GM18505 (cell line): ENCODE measurements around the gene PKHD1.
A peak's percentile ranks its signal among the peaks of the same experiment; 100 is the strongest.

Experiments used
- ATAC-seq: cut with Tn5 transposase; IDR thresholded peaks from one replicate; pipeline ENCODE4 v1.9.1; 2021; ENCODE audit not compliant: unreplicated experiment
- POLR2A ChIP-seq: IDR thresholded peaks from 4 replicates; pipeline ENCODE4 v1.6.1; 2011; ENCODE audit warnings: borderline replicate concordance; ENCODE audit not compliant: insufficient read depth, insufficient read length; ENCODE audit errors: extremely low read depth

PKHD1 gene

GRCh38 chr6:52077180-52077884 lies 10.1 kb downstream of the PKHD1 start:
- no peak for TF ChIP-seq POLR2A
- ATAC-seq: no peak

DNA sequence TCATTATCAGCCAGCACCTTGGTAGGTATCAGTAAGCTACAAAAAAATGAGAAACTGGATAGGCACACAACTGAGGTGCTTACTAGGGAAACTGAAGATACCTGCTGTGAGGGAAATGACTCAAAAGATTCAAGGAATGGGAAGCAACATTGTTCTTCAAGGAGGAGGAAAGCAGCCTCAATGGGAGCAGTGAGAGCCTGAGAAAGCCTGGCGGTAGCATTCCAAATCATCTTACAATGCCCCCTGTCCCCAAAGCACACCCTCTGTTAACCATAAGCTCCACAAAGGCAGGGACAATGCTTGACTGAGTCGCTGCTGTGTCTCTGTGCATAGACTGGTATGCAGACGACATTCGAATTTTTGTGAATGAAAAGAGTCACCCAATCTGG lies 10.6 kb downstream of the PKHD1 start:
- no peak for ATAC-seq
- TF ChIP-seq POLR2A: no peak

- no peak for ATAC-seq
- no peak for TF ChIP-seq POLR2A
Measured at GRCh38 chr6:52074716-52075115, 12.7 kb downstream of the PKHD1 start.

DNA sequence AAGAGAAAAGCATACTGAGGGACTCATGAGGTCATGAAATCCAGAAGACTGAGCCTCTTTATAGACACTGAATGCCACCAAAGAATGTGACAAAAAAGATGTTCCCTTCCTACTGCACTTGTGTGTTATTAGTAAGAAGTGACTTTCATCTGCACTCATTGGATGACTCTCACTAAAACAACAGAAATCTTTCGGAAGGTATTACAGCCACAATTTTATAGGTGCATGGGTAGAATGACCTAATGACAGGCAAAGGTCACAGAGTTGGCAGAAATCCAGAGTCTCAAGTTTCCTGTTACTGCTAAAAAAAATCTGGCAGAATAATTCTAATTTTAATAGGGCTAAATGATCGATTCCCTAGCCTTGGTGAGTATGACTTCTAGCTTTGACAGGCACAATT lies 13.3 kb downstream of the PKHD1 start:
- no peak for ATAC-seq
- no peak for TF ChIP-seq POLR2A

DNA sequence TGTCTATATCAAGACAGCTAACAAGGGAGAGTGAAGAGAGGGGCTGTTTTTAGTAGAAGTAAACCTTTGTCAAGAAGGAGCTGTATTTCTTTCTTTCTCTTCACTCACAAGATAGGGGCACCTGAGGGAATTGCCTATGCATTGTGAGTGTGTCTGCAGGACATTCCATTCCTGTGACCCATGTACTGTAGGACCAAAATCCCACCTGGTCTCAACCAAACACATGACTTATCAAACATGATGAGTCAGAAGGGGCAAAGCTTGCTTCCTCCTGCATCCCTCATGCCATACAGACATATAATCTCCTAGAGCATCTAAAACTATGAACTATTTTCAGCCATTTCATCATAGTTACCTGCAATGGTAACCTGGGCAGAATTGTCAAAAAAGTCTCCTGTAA lies 21.8 kb downstream of the PKHD1 start:
- ATAC-seq: no peak
- no peak for TF ChIP-seq POLR2A

DNA sequence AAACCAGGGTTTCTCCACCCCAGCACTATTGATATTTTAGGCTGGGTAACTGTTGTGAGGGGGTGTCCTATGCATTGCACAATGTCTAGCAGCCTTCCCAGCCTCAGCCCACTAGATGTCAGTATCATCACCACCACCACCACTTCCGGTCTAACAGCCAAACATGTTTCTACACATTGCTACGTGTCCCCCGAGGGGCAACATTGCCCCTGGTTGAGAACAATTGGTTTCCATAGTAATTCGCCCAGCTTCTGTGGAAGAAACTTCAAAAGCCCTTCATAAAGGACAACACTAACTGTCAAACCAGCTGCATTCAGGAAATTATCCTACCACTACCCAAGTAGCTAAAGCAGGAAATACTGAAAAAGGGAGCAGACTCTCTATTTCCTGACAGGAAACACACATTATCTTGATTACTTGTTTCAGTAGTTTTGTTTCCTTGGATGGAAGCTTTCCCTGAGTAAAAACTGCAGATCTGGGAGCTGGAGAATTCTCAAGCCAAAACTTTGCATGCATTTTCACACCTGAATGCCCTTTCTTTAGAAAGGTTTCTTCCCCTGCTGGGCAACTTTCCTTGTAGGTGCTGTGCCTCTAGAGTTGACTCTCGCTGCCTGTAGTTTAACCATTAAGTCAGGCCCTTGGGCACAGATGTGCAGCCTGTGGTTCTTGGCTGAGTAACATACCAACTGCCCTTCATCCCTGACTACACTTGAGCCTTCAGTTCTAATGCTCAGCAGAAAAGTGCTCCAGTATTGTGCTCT lies 23.6 kb downstream of the PKHD1 start:
- ATAC-seq: peak; percentile 97
- TF ChIP-seq POLR2A: no peak

- TF ChIP-seq POLR2A: no peak
- ATAC-seq: no peak
Measured at GRCh38 chr6:52061481-52061880, 25.9 kb downstream of the PKHD1 start.

DNA sequence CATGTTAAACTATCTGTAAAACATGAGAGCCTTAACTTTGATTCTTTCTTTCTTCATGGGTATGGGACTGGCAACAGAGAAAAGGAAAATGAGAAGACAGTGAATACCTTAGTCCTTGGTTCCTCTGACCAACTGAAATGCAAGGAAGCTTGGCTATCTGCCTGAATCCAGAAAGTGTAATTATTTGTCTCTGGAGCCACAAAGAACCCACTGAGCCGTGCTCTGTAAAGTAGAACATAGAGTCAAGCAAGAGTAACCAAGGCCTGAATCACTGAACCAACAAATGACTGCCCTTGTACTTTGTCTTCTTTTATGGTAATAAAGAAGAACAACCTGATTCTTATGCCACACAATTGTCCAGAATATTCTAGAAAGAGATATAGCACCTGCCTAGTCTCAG lies 27.6 kb downstream of the PKHD1 start:
- no peak for ATAC-seq

GRCh38 chr6:52055451-52055850 lies 32.0 kb downstream of the PKHD1 start:
- ATAC-seq: no peak
- TF ChIP-seq POLR2A: no peak

More for the DNA sequence above, 27.6 kb downstream of the PKHD1 start:
- TF ChIP-seq POLR2A: no peak

DNA sequence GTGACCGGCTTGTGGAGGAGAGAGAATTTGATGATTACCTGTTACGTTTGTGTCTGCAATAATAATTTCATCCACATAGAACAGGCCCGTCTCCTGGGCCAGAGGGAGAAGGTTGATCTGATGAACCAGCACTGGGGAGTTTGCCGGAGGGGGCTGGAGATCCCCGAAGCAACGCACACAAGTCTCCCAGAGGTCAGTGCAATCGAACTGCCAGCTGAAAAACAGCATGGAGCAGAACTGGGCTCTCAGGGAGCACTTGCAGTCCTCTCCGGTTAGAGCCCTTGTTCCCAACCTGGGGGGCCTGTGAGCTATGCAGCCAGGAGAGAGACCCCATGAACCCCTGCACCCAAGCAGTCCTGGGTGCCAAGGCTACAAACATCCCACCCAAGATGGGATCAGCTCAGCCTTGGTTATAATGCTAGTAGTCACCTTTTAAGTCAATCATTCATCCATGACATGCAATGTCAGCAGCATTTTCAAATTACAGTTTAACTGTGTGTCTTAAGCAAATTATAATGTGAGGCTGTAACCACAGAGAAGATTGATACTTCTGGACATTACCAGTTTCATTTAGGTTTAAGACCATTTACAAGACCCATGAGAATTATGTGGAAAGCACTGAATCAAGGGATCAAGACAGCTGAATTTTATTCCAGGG lies 34.2 kb downstream of the PKHD1 start:
- TF ChIP-seq POLR2A: no peak
- no peak for ATAC-seq

GRCh38 chr6:52050051-52050405 lies 37.4 kb downstream of the PKHD1 start:
- ATAC-seq: no peak
- no peak for TF ChIP-seq POLR2A

DNA sequence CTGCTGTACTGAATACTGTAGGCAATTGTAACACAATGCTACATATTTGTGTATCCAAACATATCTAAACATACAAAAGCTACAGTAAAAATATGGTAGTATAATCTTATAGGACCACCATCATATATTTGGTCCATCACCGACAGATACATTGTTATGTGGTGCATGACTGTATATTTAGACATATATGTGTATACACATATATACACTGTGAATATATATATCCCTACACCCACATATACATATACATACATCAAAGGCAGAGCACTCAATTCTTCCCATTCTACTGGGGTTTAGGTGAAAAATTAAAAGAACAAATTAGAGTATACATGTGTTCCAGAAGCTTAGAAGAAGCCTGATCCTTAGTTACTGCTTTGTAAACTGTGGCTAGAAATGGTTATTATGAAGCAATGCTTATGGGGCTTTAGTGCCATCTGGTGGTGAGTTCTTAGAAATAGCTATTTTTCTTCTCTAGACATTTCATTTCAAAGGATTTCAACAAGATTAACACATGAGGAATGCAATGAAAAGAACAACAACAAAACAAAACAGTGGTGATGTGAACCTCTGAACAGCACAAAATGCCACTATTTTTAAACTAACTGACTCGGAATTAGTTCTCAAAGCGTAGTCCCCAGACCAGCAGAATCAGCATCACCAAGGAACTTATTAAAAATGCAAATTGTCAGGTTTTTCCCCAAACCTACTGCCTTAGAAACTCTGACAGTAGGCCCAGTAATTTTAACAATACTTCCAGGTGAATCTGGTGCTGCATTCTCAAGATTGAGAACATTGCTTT lies 38.0 kb downstream of the PKHD1 start:
- ATAC-seq: no peak
- no peak for TF ChIP-seq POLR2A

GRCh38 chr6:52046456-52046855 lies 41.0 kb downstream of the PKHD1 start:
- TF ChIP-seq POLR2A: no peak
- no peak for ATAC-seq
